ENCODE data around the gene TARP. TPM values are rescaled to one million over a fixed set of nuclear protein-coding genes. Genes with fewer than 3 reads are reported as not detected.

The TARP gene

DNA sequence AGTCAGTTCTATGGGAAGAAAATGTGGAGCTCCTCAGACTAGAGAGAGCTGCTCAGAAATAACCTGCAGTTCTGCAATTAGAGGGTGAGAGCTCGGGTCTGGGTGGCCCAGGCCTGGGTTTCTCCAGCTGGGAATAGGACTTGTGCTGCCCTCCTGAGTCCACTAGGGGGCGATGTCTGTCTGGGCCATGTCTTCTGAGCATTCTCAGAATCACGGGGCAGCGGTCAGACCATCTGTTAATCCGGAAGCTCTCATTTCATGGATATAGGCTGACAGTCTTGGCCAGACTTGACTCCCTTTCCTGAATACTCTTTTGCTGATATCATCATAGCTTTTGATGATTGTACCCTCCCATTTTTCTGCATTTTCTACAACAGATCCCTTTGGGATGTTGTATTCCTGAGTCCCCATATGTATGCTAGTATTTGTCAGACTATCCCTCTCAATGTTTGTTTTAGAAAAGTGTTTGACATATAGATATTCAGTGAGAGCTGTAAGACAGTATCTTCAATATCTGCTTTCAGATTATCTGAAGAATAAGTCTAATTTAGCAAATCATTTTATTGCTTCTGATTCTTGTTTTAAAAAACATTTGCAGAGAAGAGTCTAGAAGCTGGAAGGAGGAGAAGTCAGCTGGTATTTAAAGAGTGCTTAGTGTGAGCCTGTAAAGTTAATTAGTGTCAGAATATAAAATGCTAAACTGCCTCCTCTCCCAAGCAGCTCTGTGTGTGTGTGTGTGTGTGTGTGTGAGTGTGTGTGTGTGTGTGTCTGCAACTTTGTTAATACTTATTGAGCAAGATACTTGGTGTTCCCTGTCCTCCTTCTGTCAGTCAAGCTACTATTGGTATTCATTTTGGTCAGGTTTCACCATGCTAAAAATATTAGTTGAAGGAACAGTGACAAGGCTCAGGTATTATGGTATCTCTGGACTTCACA, 57.4 kb downstream of the TARP start:
- no peak overlapping the region for H3K27ac ChIP-seq (ENCODE audit: low read length)
- no peak overlapping the region for H3K4me2 ChIP-seq (ENCODE audit: low read depth, low read length, poor library complexity, severe bottlenecking)
- DNase-seq: peak; percentile 89
- H3K27me3 ChIP-seq (ENCODE audit: low read length): no peaks in the 10 kb centered on the region
- no peaks in the 10 kb centered on the region for H3K9me3 ChIP-seq (ENCODE audit: low read length)
- H3K36me3 ChIP-seq (ENCODE audit: insufficient read depth, low read length): peaks cover 4% of the 10 kb centered on the region; the same call in 1 of the 2 replicates
- 0 out of 2 replicates have a peak, but pooled peaks cover 3% of the 10 kb centered on the region for H3K4me1 ChIP-seq (ENCODE audit: low read length)
- no peaks in the 10 kb centered on the region for H4K20me1 ChIP-seq (ENCODE audit: insufficient read depth, low read depth, low read length)
- H3K4me3 ChIP-seq (ENCODE audit: low read length): no peak overlapping the region
- no peaks in the 10 kb centered on the region for H3K9me2 ChIP-seq (replicated peaks; ENCODE audit: insufficient read depth, low read length)
- H2AFZ ChIP-seq (ENCODE audit: low read length): peak overlapping the region; percentile 4; the same call in 1 of the 2 replicates
- H3K9ac ChIP-seq (ENCODE audit: low read length): no peak overlapping the region
- 0 out of 2 replicates have a peak, but pooled peaks cover 6% of the 10 kb centered on the region for H3K79me2 ChIP-seq (ENCODE audit: low read length)

DNA sequence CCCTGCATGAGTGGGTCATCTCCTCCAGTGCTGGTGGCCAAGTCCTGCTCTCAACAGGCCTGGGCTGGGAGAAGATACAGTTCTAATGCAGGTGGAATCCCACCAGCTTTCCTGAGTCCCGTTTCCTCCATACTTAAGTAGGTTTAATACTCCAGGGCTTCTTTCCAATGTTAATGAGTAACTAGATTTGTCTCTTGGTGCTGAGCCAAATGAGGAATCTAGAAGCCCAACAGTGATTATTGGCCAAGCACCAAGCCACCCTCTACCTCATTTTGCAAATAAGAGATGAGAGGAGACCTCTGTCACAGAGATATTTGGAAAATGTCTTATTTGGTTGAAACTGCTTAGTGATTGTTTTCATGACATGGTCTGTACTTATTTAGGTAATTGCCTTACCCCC, 58.3 kb downstream of the TARP start:
- Histone ChIP-seq H3K27ac (ENCODE audit: low read length) (no peak overlapping the region), H3K27me3 (ENCODE audit: low read length) (no peaks in the 10 kb centered on the region)
- DNase-seq: no peak

DNA sequence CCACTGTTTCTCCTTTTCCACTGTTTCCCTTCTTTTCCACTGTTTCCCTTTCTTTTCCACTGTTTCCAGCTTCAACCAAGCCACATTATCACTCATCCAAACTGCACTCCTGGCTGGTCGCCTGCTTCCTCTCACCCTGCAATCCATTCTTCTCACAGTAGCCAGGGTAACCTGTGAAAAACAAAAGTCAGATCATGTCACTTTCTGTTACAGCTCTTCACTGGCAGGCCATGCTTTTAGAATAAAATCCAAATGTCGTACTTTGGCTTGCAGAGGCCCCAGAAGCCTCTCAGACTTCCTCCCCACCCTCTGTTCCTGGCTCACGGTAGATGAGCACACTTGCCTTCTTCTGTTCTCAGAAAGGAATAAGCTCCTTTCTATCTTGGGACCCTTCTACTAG, 61.5 kb downstream of the TARP start:
- H3K4me1 ChIP-seq (ENCODE audit: low read length): 0 out of 2 replicates have a peak, but pooled peaks cover 3% of the 10 kb centered on the region
- no peaks in the 10 kb centered on the region for H3K9me2 ChIP-seq (replicated peaks; ENCODE audit: insufficient read depth, low read length)
- H3K4me2 ChIP-seq (ENCODE audit: low read depth, low read length, poor library complexity, severe bottlenecking): no peak overlapping the region
- H3K79me2 ChIP-seq (ENCODE audit: low read length): peaks cover 7% of the 10 kb centered on the region
- no peak overlapping the region for H3K4me3 ChIP-seq (ENCODE audit: low read length)
- DNase-seq: no peak
- no peak overlapping the region for H3K27ac ChIP-seq (ENCODE audit: low read length)
- H3K27me3 ChIP-seq (ENCODE audit: low read length): no peaks in the 10 kb centered on the region
- no peaks in the 10 kb centered on the region for H4K20me1 ChIP-seq (ENCODE audit: insufficient read depth, low read depth, low read length)
- H3K9ac ChIP-seq (ENCODE audit: low read length): no peak overlapping the region
- H3K9me3 ChIP-seq (ENCODE audit: low read length): no peaks in the 10 kb centered on the region
- H2AFZ ChIP-seq (ENCODE audit: low read length): no peak overlapping the region
- no peaks in the 10 kb centered on the region; the same call in 1 of the 2 replicates for H3K36me3 ChIP-seq (ENCODE audit: insufficient read depth, low read length)

More for the DNA sequence above, 58.3 kb downstream of the TARP start:
- H4K20me1 ChIP-seq (ENCODE audit: insufficient read depth, low read depth, low read length): no peaks in the 10 kb centered on the region
- no peak overlapping the region for H3K4me2 ChIP-seq (ENCODE audit: low read depth, low read length, poor library complexity, severe bottlenecking)
- H2AFZ ChIP-seq (ENCODE audit: low read length): no peak overlapping the region
- H3K9me3 ChIP-seq (ENCODE audit: low read length): no peaks in the 10 kb centered on the region
- 0 out of 2 replicates have a peak, but pooled peaks cover 3% of the 10 kb centered on the region for H3K4me1 ChIP-seq (ENCODE audit: low read length)
- 0 out of 2 replicates have a peak, but pooled peaks cover 6% of the 10 kb centered on the region for H3K79me2 ChIP-seq (ENCODE audit: low read length)
- H3K9ac ChIP-seq (ENCODE audit: low read length): no peak overlapping the region
- H3K36me3 ChIP-seq (ENCODE audit: insufficient read depth, low read length): peaks cover 4% of the 10 kb centered on the region; the same call in 1 of the 2 replicates
- no peaks in the 10 kb centered on the region for H3K9me2 ChIP-seq (replicated peaks; ENCODE audit: insufficient read depth, low read length)
- no peak overlapping the region for H3K4me3 ChIP-seq (ENCODE audit: low read length)

DNA sequence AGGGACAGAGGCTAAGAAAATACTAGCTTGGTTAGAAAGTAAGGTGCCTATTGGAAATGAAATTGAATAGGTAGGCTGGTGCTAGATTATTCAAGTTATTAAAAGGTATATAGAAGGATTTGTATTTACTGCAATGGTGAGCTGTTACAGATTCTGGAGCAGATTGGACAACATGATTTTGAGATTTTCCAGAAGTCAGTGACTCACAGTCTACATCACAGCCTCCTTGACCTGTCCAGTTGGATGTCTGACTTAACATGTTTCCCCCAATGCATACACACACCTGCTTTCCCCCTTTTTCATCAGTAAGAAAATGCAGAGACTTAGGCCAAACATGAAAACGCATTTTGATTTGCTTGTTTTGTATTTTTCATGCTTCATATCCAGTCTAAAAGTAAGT, 62.0 kb downstream of the TARP start:
- DNase-seq: no peak
- Histone ChIP-seq H3K4me3 (ENCODE audit: low read length) (no peak overlapping the region), H2AFZ (ENCODE audit: low read length) (no peak overlapping the region), H3K27me3 (ENCODE audit: low read length) (no peaks in the 10 kb centered on the region), H3K27ac (ENCODE audit: low read length) (no peak overlapping the region), H4K20me1 (ENCODE audit: insufficient read depth, low read depth, low read length) (no peaks in the 10 kb centered on the region), H3K79me2 (ENCODE audit: low read length) (peaks cover 10% of the 10 kb centered on the region), H3K4me2 (ENCODE audit: low read depth, low read length, poor library complexity, severe bottlenecking) (no peak overlapping the region), H3K36me3 (ENCODE audit: insufficient read depth, low read length) (no peaks in the 10 kb centered on the region; the same call in 1 of the 2 replicates), H3K9me3 (ENCODE audit: low read length) (no peaks in the 10 kb centered on the region), H3K9me2 (replicated peaks; ENCODE audit: insufficient read depth, low read length) (no peaks in the 10 kb centered on the region), H3K9ac (ENCODE audit: low read length) (no peak overlapping the region), H3K4me1 (ENCODE audit: low read length) (0 out of 2 replicates have a peak, but pooled peaks cover 3% of the 10 kb centered on the region)

Small RNAs within 50 kb of the gene (small RNA-seq; reads per million reads assigned to genes)
- gene TRGJ1 (not detected), gene TRGJ2 (not detected), gene TRGJP (not detected), gene TRGJP1 (not detected), gene TRGJP2 (not detected), gene TRGVA (not detected)

Other genes with a start within 250 kb of the TARP start
- 29.4 and 50.4 TPM in 2 replicates for gene STARD3NL, start 95.4 kb downstream of the TARP start, total RNA-seq (2014; rRNA removed; shearing (Covaris generic); ENCODE audit: low replicate concordance)